Hematopoietic multipotent progenitor cell treated with erythropoietin and hydrocortisone succinate and interleukin-3 and kit ligand, for 6 days (in vitro differentiated cells): ENCODE data around the gene ZDHHC19.
"Not testable (repeated sequence)": the region's sequence is repeated elsewhere in the genome, so short reads cannot be mapped to it uniquely, and the experiment has no call there.

ENCODE experiments used
- DNase-seq: peaks from one replicate; pipeline ENCODE4 v3.0.0-alpha.2; 2015

The ZDHHC19 gene

GRCh38 chr3:196222876-196223595 is 11.8 kb upstream of the ZDHHC19 start:
- no peak for DNase-seq

- DNase-seq: peak; percentile 18
Measured at GRCh38 chr3:196220991-196221390, 9.8 kb upstream of the ZDHHC19 start.

DNA sequence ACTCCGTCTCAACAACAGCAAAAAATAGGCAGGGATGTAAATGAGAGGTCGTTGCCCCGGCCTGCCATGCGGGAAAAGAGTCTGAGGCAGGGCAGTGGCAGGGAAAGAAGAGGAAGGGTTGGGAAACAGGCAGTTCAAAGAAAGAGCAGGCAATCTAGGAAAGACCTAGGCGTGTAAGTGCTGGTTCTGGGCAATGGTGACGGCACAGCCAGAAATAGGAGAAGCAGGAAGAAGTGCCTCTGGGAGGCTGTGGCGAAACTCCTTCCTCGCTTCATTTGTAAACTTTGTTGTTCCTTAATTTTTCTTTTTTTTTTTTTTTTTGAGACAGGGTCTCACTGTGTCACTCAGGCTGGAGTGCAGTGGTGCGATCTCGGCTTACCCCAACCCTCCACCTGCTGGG is 9.4 kb upstream of the ZDHHC19 start:
- DNase-seq: peak; percentile 26

GRCh38 chr3:196219970-196220311 is 8.7 kb upstream of the ZDHHC19 start:
- DNase-seq: no peak

- DNase-seq: peak; percentile 88
Measured at GRCh38 chr3:196219194-196219969, 8.2 kb upstream of the ZDHHC19 start.

- no peak for DNase-seq
Measured at GRCh38 chr3:196218155-196218712, 7.0 kb upstream of the ZDHHC19 start.

- DNase-seq: no peak
Measured at GRCh38 chr3:196217307-196218154, 6.3 kb upstream of the ZDHHC19 start.

DNA sequence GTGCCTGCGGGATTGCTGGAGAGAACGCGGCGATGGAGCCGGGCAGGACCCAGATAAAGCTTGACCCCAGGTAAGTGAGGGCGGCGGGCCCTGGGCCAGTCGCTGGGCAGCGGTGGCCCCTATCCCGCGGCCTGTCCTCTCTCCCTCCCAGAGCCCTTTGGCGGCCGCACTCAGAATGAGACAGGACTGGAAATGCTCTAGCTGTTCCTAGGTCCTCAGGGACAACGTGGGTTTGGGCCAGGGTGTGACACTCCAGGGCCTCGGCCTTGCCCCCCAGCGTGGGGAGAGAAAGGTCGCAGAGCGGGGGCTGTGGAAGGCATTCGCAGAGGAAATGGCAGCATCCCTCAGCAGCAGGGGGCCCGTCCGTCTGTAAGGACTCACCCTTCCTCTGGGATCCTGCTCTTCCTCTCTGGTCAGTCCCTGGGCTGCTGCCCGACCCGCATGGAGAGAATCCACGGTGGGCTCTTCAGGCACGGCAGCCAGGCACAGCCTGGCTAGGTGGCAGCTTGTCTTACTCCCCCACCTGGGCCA is 5.5 kb upstream of the ZDHHC19 start:
- no peak for DNase-seq

- no peak for DNase-seq
Measured at GRCh38 chr3:196216089-196216564, 4.9 kb upstream of the ZDHHC19 start, which contains the start of gene SLC51A. SLC51A (plus strand) TSS chr3:196216534; CDS start chr3:196216713, 179 bp downstream.

- peak; percentile 11 for DNase-seq
Measured at GRCh38 chr3:196215493-196216020, 4.4 kb upstream of the ZDHHC19 start.

DNA sequence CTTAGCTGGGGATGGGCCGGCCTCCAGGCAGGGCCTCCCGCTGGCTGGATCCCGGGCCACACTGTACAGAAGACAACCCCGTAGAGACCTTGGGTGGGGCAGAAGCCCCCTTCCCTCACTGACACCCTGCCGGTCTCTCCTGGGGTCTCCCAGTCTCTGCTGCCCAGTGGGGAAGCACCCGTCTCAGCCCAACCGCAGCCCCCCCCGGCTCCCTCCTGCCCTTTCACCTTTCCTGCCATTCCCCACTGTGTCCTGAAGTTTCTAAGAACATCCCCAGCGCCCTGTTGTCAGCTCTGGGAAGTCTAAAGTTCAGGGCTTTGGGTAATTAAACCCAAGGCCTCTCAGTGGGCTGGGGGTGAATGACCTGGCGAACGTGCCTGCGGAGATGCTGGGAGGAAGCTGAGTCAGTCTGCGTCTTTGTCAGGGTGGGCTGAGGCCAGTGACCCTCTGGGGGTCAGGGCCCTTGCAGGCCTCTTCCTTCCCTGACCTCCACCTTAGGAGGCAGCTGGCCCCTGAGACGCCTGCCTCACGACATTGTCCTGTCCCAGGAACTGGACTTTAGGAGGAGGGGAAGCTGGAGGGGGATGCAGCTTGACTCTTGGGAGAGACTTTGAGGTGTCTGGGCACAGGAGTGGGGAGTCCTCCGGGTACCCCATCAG is 3.7 kb upstream of the ZDHHC19 start:
- DNase-seq: no peak

GRCh38 chr3:196209944-196210672 is 1.1 kb downstream of the ZDHHC19 start:
- not testable (repeated sequence) for DNase-seq

- no peak for DNase-seq
Measured at GRCh38 chr3:196208942-196209695, 2.1 kb downstream of the ZDHHC19 start.

DNA sequence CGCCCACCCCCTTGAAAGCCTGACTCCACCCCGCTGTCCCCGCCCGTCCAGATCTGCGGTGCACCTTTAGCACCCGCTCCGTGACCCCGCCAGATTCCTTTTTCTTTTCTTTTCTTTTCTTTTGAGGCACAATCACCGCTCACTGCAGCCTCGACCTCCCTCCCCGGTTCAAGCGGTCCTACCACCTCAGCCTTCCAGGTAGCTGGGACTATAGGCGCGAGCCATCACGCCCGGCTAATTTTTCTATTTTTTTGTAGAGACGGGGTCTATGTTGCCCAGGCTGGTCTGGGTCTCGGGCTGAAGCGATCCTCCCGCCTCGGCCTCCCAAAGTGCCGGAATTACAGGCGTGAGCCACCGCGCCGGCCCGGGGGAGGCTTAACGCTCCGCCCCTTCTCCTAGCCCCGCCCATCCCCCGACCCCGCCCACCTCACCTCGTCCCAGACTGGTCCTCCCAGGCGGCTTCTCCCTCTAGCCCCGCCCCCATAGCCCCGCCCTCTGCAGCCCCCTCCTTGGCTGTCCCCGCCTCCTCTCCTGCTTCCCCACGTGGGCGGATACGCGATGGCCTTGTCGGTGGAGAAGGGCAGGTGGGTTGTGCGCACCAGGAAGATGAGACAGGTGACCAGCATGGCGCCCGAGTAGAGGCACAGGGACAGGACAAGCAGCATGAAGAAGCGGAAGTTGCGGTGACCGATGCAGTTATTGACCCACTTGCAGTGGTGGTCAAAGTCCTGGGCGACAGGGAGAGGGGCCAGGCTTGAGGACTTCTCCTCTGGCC is 3.2 kb downstream of the ZDHHC19 start:
- peak; percentile 85 for DNase-seq

DNA sequence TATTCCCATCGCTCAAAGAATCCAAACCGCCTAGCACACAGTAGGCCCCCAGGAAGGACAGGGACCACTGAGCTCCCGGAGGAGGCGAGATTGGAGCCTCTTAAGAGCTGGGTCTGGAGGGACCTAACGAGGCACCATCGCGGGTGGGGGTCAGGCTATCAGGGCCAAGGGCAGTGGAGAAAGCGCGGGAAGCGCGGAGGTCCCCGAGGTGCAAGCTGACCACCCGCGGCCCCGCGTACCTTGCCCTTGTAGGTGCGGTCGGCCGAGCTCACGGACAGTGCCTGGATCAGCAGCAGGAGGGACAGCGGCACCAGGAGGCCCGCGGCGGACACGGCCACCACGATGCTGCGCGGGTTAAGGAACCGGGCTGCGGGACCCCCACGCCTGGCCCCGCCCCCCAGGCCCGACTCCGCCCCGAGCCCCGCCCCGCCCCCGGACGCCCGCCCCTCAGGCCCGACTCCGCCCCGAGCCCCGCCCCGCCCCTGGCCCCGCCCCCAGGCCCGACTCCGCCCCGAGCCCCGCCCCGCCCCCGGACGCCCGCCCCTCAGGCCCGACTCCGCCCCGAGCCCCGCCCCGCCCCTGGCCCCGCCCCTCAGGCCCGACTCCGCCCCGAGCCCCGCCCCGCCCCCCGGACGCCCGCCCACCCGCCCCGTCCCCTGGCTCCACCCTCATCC is 3.9 kb downstream of the ZDHHC19 start:
- DNase-seq: peak; percentile 30

GRCh38 chr3:196205442-196206205 is 5.6 kb downstream of the ZDHHC19 start:
- DNase-seq: peak; percentile 22

DNA sequence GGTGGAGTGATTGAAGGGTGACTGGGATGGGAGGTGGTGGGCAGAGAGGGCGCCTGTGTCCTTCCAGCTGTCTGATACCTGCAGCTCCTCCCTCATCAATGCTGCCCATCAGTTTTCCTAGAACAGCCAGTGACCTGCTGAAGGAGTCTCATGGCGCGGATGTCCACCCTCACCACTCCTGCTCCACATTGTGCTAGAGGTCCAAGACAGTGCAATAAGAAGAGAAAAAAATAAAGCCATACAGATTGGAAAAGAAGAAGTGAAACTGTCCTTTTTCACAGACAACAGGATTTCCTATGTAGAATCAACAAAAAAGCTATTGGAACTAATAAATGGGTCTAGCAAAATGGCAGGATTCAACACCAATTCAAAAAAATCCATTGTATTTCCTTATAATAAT is 7.4 kb downstream of the ZDHHC19 start:
- DNase-seq: no peak

- DNase-seq: peak; percentile 51
Measured at GRCh38 chr3:196202516-196202970, 8.7 kb downstream of the ZDHHC19 start.
